Measurements from ENCODE around the gene CACNA1G. TPM values are rescaled to one million over a fixed set of nuclear protein-coding genes. Genes with fewer than 3 reads are reported as not detected.

CACNA1G gene
- total and polyA plus RNA-seq, 9 of the 15 experiments (the other 6 are each of a cell fraction or from before 2014, with no cell fraction given): 0.01 TPM; not detected in 8

DNA sequence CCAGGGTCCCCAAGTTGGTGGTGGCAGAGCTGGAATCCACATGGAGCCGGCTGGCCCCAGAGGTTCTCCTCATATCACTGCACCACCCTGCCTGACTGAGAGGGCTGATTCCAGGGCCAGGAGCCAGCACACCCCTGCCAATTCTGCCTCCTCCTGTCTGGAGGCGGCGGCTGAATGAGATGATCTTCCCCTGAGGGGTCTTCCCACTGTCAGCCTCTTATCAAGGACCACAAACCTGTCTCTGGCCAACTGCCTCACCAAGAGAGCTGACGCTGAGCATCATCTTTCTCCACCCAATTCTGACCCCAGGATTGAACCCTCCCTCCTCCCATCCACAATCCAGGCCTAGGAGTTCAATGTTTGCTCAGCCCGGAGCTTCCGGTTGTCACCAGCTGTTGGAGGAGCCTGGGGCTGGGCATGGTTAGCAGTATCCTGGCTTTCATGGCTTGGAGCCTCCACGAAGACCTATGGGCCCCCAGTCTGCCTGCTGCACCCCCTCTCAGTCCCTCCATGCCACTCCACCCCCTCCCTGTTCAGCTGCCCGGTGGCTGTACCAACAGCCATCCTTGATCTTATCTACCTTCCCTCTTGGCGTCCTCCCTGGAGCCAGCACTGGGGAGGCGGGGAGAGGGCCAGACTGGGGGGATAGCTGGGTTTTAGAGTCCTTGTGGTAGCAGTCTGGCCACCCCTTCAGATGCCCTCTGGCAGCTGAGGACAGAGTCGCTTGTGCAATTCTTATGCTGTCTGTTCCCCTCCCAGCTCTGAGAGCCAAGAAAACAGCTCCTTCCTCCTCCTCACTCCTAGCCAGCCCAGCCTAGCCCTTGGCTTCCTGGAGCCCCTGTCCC is 99.7 kb downstream of the CACNA1G start (continued):
- TF ChIP-seq ZNF589 (CRISPR knock-in tag; IDR thresholded peaks at IDR 0.05; ENCODE audit: low read depth) (0 out of 2 replicates have a peak, but pooled peaks have one; percentile 42), SIX5 (IDR thresholded peaks at IDR 0.05; ENCODE audit: borderline replicate concordance in 1 of 2, insufficient read depth in 1 of 2, low read depth in 1 of 2, low read length in 2 of 2) (no peak), PTBP1 (IDR thresholded peaks at IDR 0.05; ENCODE audit: low read depth, low read length) (no peak), OTX1 (CRISPR knock-in tag; IDR thresholded peaks at IDR 0.05) (no peak), L3MBTL2 (IDR thresholded peaks at IDR 0.05) (no peak), TBP (optimal IDR thresholded peaks at IDR 0.05; ENCODE audit: low read depth, low read length) (no peak), TGIF2 (CRISPR knock-in tag; IDR thresholded peaks at IDR 0.05) (no peak), RBM17 (IDR thresholded peaks at IDR 0.05; ENCODE audit: borderline replicate concordance, low read depth, low read length) (no peak), HDAC1 (IDR thresholded peaks at IDR 0.05) (no peak), ESRRA (IDR thresholded peaks at IDR 0.05; ENCODE audit: borderline replicate concordance, low read depth) (no peak), CBFA2T3 (IDR thresholded peaks at IDR 0.05) (peak; percentile 38), ZKSCAN3 (CRISPR knock-in tag; IDR thresholded peaks at IDR 0.05) (no peak), SMAD4 (CRISPR knock-in tag; conservative IDR thresholded peaks at IDR 0.05) (0 out of 2 replicates have a peak, but pooled peaks have one; percentile 36), NR1H2 (CRISPR knock-in tag; IDR thresholded peaks at IDR 0.05) (no peak), CXXC5 (CRISPR knock-in tag; IDR thresholded peaks at IDR 0.05) (peak; percentile 37; the same call in 1 of the 2 replicates), ZNF766 (CRISPR knock-in tag; conservative IDR thresholded peaks at IDR 0.05) (0 out of 2 replicates have a peak, but pooled peaks have one; percentile 22), ZNF175 (CRISPR knock-in tag; IDR thresholded peaks at IDR 0.05; ENCODE audit: low read depth) (peak; percentile 57; the same call in 1 of the 2 replicates), FOXM1 (IDR thresholded peaks at IDR 0.05; ENCODE audit: low read depth) (no peak), FOXM1 (CRISPR knock-in tag; IDR thresholded peaks at IDR 0.05; ENCODE audit: low read depth) (no peak), SRSF7 (optimal IDR thresholded peaks at IDR 0.05; ENCODE audit: low read depth, low read length) (no peak), CTBP1 (IDR thresholded peaks at IDR 0.05; ENCODE audit: borderline replicate concordance) (0 out of 2 replicates have a peak, but pooled peaks have one; percentile 6)
- TF ChIP-seq, protein P1, sequence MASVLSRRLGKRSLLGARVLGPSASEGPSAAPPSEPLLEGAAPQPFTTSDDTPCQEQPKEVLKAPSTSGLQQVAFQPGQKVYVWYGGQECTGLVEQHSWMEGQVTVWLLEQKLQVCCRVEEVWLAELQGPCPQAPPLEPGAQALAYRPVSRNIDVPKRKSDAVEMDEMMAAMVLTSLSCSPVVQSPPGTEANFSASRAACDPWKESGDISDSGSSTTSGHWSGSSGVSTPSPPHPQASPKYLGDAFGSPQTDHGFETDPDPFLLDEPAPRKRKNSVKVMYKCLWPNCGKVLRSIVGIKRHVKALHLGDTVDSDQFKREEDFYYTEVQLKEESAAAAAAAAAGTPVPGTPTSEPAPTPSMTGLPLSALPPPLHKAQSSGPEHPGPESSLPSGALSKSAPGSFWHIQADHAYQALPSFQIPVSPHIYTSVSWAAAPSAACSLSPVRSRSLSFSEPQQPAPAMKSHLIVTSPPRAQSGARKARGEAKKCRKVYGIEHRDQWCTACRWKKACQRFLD (CRISPR knock-in tag; IDR thresholded peaks at IDR 0.05): peak; percentile 68; the same call in 1 of the 2 replicates
- TF ChIP-seq, protein P2, sequence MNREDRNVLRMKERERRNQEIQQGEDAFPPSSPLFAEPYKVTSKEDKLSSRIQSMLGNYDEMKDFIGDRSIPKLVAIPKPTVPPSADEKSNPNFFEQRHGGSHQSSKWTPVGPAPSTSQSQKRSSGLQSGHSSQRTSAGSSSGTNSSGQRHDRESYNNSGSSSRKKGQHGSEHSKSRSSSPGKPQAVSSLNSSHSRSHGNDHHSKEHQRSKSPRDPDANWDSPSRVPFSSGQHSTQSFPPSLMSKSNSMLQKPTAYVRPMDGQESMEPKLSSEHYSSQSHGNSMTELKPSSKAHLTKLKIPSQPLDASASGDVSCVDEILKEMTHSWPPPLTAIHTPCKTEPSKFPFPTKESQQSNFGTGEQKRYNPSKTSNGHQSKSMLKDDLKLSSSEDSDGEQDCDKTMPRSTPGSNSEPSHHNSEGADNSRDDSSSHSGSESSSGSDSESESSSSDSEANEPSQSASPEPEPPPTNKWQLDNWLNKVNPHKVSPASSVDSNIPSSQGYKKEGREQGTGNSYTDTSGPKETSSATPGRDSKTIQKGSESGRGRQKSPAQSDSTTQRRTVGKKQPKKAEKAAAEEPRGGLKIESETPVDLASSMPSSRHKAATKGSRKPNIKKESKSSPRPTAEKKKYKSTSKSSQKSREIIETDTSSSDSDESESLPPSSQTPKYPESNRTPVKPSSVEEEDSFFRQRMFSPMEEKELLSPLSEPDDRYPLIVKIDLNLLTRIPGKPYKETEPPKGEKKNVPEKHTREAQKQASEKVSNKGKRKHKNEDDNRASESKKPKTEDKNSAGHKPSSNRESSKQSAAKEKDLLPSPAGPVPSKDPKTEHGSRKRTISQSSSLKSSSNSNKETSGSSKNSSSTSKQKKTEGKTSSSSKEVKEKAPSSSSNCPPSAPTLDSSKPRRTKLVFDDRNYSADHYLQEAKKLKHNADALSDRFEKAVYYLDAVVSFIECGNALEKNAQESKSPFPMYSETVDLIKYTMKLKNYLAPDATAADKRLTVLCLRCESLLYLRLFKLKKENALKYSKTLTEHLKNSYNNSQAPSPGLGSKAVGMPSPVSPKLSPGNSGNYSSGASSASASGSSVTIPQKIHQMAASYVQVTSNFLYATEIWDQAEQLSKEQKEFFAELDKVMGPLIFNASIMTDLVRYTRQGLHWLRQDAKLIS (CRISPR knock-in tag; IDR thresholded peaks at IDR 0.05): no peak
